ENCODE measurements around the gene RAB7A. TPM values are rescaled to one million over a fixed set of nuclear protein-coding genes. Genes with fewer than 3 reads are reported as not detected.

The RAB7A gene
- total and polyA plus RNA-seq, 2 of the 4 experiments (the other 2 are of a cell fraction) = 57.0 to 240 TPM

DNA sequence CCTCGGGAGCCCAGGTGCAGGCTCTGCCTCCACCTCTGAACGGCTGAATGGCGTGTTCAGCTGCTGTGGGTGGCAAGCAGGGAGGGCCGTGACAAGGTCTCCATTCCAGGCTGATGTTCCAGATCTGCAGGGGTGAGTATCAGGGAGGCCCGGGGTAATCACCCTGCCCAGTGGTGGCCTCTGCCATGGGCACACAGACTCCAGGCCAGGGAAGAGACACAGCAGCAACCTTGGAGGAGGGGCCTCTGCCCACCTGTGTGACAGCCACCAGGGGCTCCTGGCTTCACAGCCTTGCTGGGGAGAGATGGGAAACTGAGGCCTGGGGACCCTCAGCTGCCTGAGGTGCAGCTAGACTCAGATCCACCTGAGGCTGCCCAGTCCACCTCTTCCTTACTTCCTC is 127.8 kb downstream of the RAB7A start:
- no peak overlapping the region for H3K18ac ChIP-seq (ENCODE audit: low read depth, low read length)
- ATAC-seq (ENCODE audit: low read depth) = no peak
- H4K8ac ChIP-seq (ENCODE audit: low read depth in 2 of 2, low read length in 2 of 2) = no peak overlapping the region

More for the DNA sequence above, 127.8 kb downstream of the RAB7A start:
- no peak overlapping the region for H2AK9ac ChIP-seq (replicated peaks; ENCODE audit: low read depth, low read length, poor library complexity)
- H2AFZ ChIP-seq (replicated peaks; ENCODE audit: low read length, poor library complexity) = no peak overlapping the region
- H3K36me3 ChIP-seq (ENCODE audit: control insufficient read depth, insufficient read depth, low read length) = no peaks in the 10 kb centered on the region
- no peak overlapping the region for H3K27ac ChIP-seq (ENCODE audit: insufficient read depth, low read length)
- no peak overlapping the region for H2BK5ac ChIP-seq (ENCODE audit: low read depth, low read length, poor library complexity, severe bottlenecking)
- peaks cover 1% of the 10 kb centered on the region; the same call in 1 of the 2 replicates for H3K27me3 ChIP-seq (ENCODE audit: control insufficient read depth, insufficient read depth, low read length)
- intact Hi-C loops (cut with micrococcal nuclease) (no loop called here), in situ Hi-C loops (cut with MboI; ENCODE audit: low sequenced_read_pairs) (no loop called here), dilution Hi-C loops (cut with HindIII; ENCODE audit: low sequenced_read_pairs, unreplicated experiment) (no loop called here)
- TF ChIP-seq FOS (IDR thresholded peaks at IDR 0.05; ENCODE audit: low read depth, low read length) (no peak), RCOR1 (IDR thresholded peaks at IDR 0.05; ENCODE audit: insufficient replicate concordance, low read length) (no peak), MAZ (IDR thresholded peaks at IDR 0.05; ENCODE audit: borderline replicate concordance, low read depth, low read length) (no peak), POLR2A (IDR thresholded peaks at IDR 0.05; ENCODE audit: low read depth, low read length) (no peak), CEBPB (IDR thresholded peaks at IDR 0.05; ENCODE audit: low read depth, low read length) (no peak), RFX5 (IDR thresholded peaks at IDR 0.05; ENCODE audit: low read depth, low read length) (no peak), NFE2L2 (IDR thresholded peaks at IDR 0.05; ENCODE audit: low read depth, low read length) (no peak), CTCF (conservative IDR thresholded peaks at IDR 0.05; ENCODE audit: low read depth, low read length) (no peak), MAFK (IDR thresholded peaks at IDR 0.05; ENCODE audit: low read depth, low read length) (no peak), CHD1 (IDR thresholded peaks at IDR 0.05; ENCODE audit: low read depth, low read length) (no peak), ELK1 (IDR thresholded peaks at IDR 0.05; ENCODE audit: borderline replicate concordance, low read depth, low read length) (no peak), SMC3 (IDR thresholded peaks at IDR 0.05; ENCODE audit: low read depth, low read length) (no peak), MXI1 (IDR thresholded peaks at IDR 0.05; ENCODE audit: borderline replicate concordance, low read depth, low read length) (no peak), BHLHE40 (IDR thresholded peaks at IDR 0.05; ENCODE audit: low read depth, low read length) (no peak), RAD21 (IDR thresholded peaks at IDR 0.05; ENCODE audit: low read length) (no peak), USF2 (IDR thresholded peaks at IDR 0.05; ENCODE audit: low read depth, low read length) (no peak)
- no peaks in the 10 kb centered on the region for H3K9me1 ChIP-seq (ENCODE audit: insufficient read depth, low read length)
- no peak overlapping the region for H3K23ac ChIP-seq (ENCODE audit: low read depth, low read length)
- H2BK120ac ChIP-seq (ENCODE audit: low read depth, low read length) = no peak overlapping the region
- H3K79me1 ChIP-seq (ENCODE audit: low read depth in 1 of 2, low read length in 2 of 2) = no peaks in the 10 kb centered on the region
- no TSS peak for BruUV-seq (replicated peaks)
- CTCF ChIA-PET = no interaction called here
- H4K20me1 ChIP-seq (ENCODE audit: insufficient read depth, low read length) = no peaks in the 10 kb centered on the region
- no peak overlapping the region for H3K4me3 ChIP-seq (ENCODE audit: insufficient read depth, low read depth, low read length)
- H3K4me1 ChIP-seq (ENCODE audit: control insufficient read depth, insufficient read depth, low read length) = no peaks in the 10 kb centered on the region
- no peak overlapping the region for H3K4me2 ChIP-seq (ENCODE audit: low read depth, low read length)
- DNase-seq = no peak
- H2AK5ac ChIP-seq (ENCODE audit: low read depth, low read length) = no peak overlapping the region
- no peak overlapping the region for H2BK20ac ChIP-seq (ENCODE audit: low read depth, low read length)
- no peak overlapping the region for H4K5ac ChIP-seq (ENCODE audit: low read depth, low read length)
- no peak overlapping the region for H3K56ac ChIP-seq (ENCODE audit: extremely low read depth, insufficient read depth, low read length)
- H3K4ac ChIP-seq (ENCODE audit: low read depth, low read length) = no peak overlapping the region
- H3K9ac ChIP-seq (ENCODE audit: low read depth, low read length) = no peak overlapping the region
- H2BK15ac ChIP-seq (ENCODE audit: low read depth, low read length) = no peak overlapping the region
- WGBS, 2 experiments (ENCODE audit: extremely low coverage in 2 of 2, insufficient read length in 1 of 2) = no CpG with 5 or more reads among the region's 5 CpGs
- H3K9me3 ChIP-seq (ENCODE audit: control insufficient read depth, insufficient read depth, low read length) = peaks cover 21% of the 10 kb centered on the region
- no peak overlapping the region for H3K14ac ChIP-seq (replicated peaks; ENCODE audit: low read depth, low read length)
- H4K91ac ChIP-seq (ENCODE audit: insufficient read depth, low read depth, low read length) = no peak overlapping the region
- POLR2A ChIA-PET (ENCODE audit: unreplicated experiment) = interaction anchor here (0.6 kb wide), 1 partner anchor 175 kb away, joined by 7 read pairs; no protein-coding TSS in a partner anchor
